HUES48 (cell line): Measurements from ENCODE around the gene PIM3.
"Not testable (repeated sequence)": the region's sequence is repeated elsewhere in the genome, so short reads cannot be mapped to it uniquely, and the experiment has no call there.

Experiments used
- H3K27ac ChIP-seq: one replicate; pipeline ENCODE4 v1.7.0; 2013; ENCODE audit warnings: low read depth, low read length, inconsistent platforms
- H3K27me3 ChIP-seq: 2 replicates; pipeline ENCODE4 v1.6.1; 2013; ENCODE audit warnings: mild to moderate bottlenecking, low read length; ENCODE audit not compliant: control insufficient read depth, insufficient read depth
- H3K36me3 ChIP-seq: 2 replicates; pipeline ENCODE4 v1.6.1; 2013; ENCODE audit warnings: low read length; ENCODE audit not compliant: control insufficient read depth, insufficient read depth
- H3K4me1 ChIP-seq: 2 replicates; pipeline ENCODE4 v1.6.1; 2013; ENCODE audit warnings: mild to moderate bottlenecking, low read length; ENCODE audit not compliant: control insufficient read depth, insufficient read depth
- H3K4me3 ChIP-seq: 2 replicates; pipeline ENCODE4 v1.5.1; 2013; ENCODE audit warnings: mild to moderate bottlenecking, low read depth, low read length
- H3K9ac ChIP-seq: 2 replicates; pipeline ENCODE4 v1.6.1; 2013; ENCODE audit warnings: mild to moderate bottlenecking, low read depth, low read length, moderate library complexity
- H3K9me3 ChIP-seq: 2 replicates; pipeline ENCODE4 v1.6.1; 2013; ENCODE audit warnings: low read length; ENCODE audit not compliant: control insufficient read depth, insufficient read depth

PIM3 gene

GRCh38 chr22:49983148-49984042 lies 22.8 kb downstream of the PIM3 start:
- Histone ChIP-seq H3K27ac (no peak overlapping the region), H3K9me3 (no peaks in the 10 kb centered on the region), H3K4me3 (peak overlapping the region; percentile 45; the same call in 1 of the 2 replicates), H3K4me1 (no peaks in the 10 kb centered on the region), H3K27me3 (peaks cover 39% of the 10 kb centered on the region), H3K36me3 (no peaks in the 10 kb centered on the region), H3K9ac (no peak overlapping the region)

DNA sequence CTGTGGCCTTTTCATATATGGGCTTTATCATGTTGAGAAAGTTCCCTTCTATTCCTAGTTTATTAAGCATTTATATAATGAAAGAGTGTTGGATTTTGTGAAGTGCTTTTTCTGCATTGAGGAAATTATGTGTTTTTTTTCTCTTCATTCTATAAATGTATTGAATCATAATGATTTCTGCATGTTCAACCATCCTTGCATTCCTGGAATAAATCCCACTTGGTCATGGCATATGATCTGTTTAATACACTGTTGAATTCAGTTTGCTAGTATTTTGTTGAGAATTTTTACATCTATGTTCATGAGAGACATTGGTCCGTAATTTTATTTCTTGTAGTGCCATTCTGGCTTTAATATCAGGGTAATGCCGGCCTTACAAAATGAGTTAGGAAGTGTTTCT lies 25.8 kb downstream of the PIM3 start:
- Histone ChIP-seq H3K4me3 (no peak overlapping the region), H3K36me3 (no peaks in the 10 kb centered on the region), H3K27me3 (peaks cover 39% of the 10 kb centered on the region), H3K4me1 (no peaks in the 10 kb centered on the region), H3K27ac (no peak overlapping the region), H3K9ac (no peak overlapping the region), H3K9me3 (peaks cover 5% of the 10 kb centered on the region; the same call in 1 of the 2 replicates)

- not testable (repeated sequence) for H3K4me3 ChIP-seq, H3K27ac ChIP-seq, H3K36me3 ChIP-seq, H3K9me3 ChIP-seq, H3K9ac ChIP-seq, H3K4me1 ChIP-seq
- peaks cover 21% of the 10 kb centered on the region for H3K27me3 ChIP-seq
Observed at GRCh38 chr22:49989826-49990225, 29.3 kb downstream of the PIM3 start.

DNA sequence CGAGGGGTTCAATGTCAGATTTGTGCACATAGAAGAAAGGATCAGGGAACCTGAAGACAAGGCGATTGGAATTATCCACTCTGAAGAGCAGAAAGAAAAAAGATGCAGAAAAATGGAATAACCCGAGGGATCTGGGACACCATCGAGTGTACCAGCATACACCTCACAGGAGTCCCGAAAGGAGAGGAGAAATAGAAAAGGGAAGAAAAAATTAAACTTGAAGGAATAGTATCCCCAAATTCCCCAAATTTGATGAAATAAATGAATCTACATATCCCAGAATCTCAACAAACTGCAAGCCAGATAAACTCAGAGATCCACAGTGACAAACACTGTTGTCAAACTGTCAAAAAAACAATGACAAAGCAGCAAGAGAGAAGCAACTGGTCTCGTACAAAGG lies 30.6 kb downstream of the PIM3 start:
- Histone ChIP-seq H3K27me3 (peaks cover 7% of the 10 kb centered on the region), H3K9ac (no peak overlapping the region), H3K27ac (no peak overlapping the region), H3K9me3 (peaks cover 5% of the 10 kb centered on the region; the same call in 1 of the 2 replicates), H3K36me3 (no peaks in the 10 kb centered on the region), H3K4me1 (no peaks in the 10 kb centered on the region), H3K4me3 (no peak overlapping the region)

- Histone ChIP-seq H3K4me3 (no peak overlapping the region), H3K27me3 (no peaks in the 10 kb centered on the region), H3K36me3 (no peaks in the 10 kb centered on the region), H3K9ac (no peak overlapping the region), H3K27ac (no peak overlapping the region), H3K4me1 (no peaks in the 10 kb centered on the region), H3K9me3 (peaks cover 5% of the 10 kb centered on the region; the same call in 1 of the 2 replicates)
Observed at GRCh38 chr22:49991907-49992533, 31.4 kb downstream of the PIM3 start.

DNA sequence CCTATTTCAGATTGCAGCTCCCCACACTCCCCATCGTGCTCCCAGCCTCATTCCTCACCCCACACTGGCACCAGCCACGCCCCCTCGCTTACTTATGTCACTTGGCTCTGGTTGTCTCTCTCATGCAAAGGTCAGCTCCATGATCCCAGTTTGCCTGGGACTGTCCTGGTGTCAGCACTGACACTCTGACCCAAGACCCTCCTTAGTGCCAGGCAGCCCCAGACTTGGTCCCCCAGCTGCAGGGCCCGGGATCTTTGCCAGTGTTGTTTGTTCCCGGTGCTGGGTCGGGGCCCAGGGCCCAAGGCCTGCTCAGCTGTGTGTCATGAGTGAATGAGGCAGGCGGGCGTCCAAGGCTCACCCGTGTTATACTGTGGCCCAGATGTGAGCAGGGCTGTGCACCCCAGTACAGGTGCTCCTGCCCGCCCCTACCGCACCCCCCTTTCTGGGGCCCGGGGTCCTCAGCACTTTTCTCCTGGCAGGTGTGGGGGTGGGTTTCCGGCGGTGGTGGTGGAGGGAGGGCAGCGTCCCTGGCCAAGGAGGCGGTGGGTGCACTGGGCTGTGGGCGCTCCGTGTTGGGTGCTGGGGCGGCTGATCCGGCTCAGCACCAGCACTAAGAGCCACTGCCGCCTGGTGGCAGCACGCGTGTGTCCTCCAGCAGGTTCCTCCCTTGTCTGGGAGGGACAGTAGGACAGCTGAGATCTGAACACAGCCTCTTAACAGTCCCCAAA lies 32.5 kb downstream of the PIM3 start:
- no peaks in the 10 kb centered on the region for H3K36me3 ChIP-seq
- no peak overlapping the region for H3K4me3 ChIP-seq
- peaks cover 5% of the 10 kb centered on the region; the same call in 1 of the 2 replicates for H3K9me3 ChIP-seq
- no peak overlapping the region for H3K9ac ChIP-seq
- no peak overlapping the region for H3K27ac ChIP-seq
- H3K4me1 ChIP-seq: no peaks in the 10 kb centered on the region
- H3K27me3 ChIP-seq: no peaks in the 10 kb centered on the region

- Histone ChIP-seq H3K4me1 (no peaks in the 10 kb centered on the region), H3K4me3 (no peak overlapping the region), H3K27me3 (no peaks in the 10 kb centered on the region), H3K36me3 (no peaks in the 10 kb centered on the region), H3K9me3 (peaks cover 5% of the 10 kb centered on the region; the same call in 1 of the 2 replicates), H3K9ac (no peak overlapping the region), H3K27ac (no peak overlapping the region)
Observed at GRCh38 chr22:49993649-49994360, 33.2 kb downstream of the PIM3 start.

- H3K36me3 ChIP-seq: no peaks in the 10 kb centered on the region
- H3K9me3 ChIP-seq: peaks cover 5% of the 10 kb centered on the region; the same call in 1 of the 2 replicates
- no peak overlapping the region for H3K9ac ChIP-seq
- no peak overlapping the region for H3K27ac ChIP-seq
- H3K4me1 ChIP-seq: no peaks in the 10 kb centered on the region
- no peak overlapping the region for H3K4me3 ChIP-seq
- no peaks in the 10 kb centered on the region for H3K27me3 ChIP-seq
Observed at GRCh38 chr22:49994361-49995040, 33.9 kb downstream of the PIM3 start.

DNA sequence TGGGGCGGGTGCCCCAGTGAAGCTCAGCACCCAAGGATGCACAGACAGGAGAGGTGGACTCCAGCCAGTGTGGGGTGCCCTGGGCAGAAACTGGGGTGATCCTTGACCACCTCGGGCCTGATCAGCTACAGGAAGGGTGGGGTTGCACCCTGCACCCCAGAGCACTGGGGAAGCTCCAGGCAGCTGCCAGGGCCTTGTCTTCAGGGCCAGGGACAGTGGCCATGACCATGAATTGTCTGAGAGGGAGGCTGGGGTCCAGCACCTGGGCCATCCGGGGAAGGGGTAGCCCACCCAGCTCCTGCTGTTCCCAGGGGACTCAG lies 34.4 kb downstream of the PIM3 start:
- Histone ChIP-seq H3K27ac (no peak overlapping the region), H3K9me3 (peaks cover 5% of the 10 kb centered on the region; the same call in 1 of the 2 replicates), H3K9ac (no peak overlapping the region), H3K36me3 (no peaks in the 10 kb centered on the region), H3K4me1 (no peaks in the 10 kb centered on the region), H3K27me3 (peaks cover 4% of the 10 kb centered on the region), H3K4me3 (no peak overlapping the region)
